NCI-H1092 treated with DMSO at 0.1 percent for 48 hours (cell line): ENCODE measurements around the gene NHSL2.
A peak's percentile ranks its signal among the peaks of the same experiment; 100 is the strongest.
"Not testable (repeated sequence)": the region's sequence is repeated elsewhere in the genome, so short reads cannot be mapped to it uniquely, and the experiment has no call there.

Experiments used
- DNase-seq: peaks from one replicate; lab custom pipeline; 2025; lab: John Stamatoyannopoulos, UW

NHSL2 gene

DNA sequence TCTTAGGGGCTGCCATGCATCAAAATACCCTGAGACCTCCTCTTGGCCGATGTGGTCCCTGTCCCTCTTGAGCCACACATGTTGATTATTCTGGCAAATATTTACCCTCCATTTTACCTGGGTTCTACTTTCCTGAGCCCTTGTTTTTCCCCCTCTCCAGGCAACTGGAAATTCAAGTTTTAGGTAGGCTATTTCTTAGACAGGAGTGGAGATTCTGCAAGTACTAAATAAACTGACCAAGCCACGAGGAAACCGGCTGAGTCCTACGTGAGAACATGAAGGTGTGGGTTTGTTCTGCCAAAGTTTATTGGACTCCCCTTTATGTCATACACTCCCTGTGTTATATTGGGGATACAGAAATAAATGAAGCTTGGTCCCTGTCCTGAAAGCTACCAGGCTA, 133.0 kb downstream of the NHSL2 start:
- no peak for DNase-seq

DNA sequence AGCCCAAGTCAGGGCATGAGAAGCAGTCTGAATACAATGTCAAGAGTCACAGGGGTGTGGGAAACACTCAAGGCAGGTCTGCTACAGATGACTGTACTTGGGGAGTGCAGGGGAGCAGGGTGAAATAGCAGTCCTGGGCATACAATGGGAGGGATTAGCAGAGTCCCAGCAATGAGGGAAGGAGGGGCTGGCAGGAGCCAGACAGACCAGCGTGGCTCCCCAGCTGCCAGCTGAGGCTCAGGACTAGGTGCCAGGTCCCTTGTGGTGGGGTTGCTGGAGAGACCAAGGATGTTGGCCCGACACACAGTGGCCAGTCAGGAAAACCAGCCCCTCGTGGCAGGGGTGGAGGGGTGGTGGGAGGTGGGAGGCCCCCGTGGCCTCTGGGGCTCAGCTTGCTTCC, 134.5 kb downstream of the NHSL2 start:
- no peak for DNase-seq

DNA sequence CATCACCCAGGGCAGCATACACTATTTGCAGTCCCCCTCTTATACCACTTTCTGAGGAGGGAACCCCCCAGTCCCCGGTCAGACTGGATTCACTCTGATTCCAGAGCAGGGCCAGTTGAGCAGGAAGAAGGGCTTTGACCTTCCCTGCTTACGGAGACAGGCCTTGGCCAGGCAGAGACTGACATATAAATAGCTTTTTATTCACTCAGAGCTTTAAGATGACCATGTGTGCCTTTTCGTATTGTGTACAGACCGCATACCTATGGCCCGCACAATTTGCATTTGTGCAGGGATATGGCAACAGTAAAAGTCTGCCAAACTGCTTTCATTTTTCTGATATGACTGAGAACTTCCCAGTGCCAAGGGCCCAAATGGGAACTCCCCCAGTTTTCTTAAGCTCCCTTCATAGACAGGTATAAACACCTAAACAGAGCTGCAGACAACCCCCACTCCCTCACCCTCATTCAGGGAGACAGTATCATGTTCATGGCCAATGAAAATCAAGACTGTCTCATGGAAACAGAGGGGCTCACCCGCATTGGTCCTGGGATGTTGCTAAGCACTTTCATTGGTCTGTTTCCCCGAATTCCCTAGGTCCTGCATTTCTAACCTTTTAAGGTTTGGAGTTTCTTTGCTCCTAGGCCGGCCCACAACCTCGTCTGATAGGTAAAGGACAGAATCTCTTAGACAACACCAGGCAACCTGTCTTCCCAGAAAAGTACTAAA, 135.1 kb downstream of the NHSL2 start:
- DNase-seq, result no peak

DNA sequence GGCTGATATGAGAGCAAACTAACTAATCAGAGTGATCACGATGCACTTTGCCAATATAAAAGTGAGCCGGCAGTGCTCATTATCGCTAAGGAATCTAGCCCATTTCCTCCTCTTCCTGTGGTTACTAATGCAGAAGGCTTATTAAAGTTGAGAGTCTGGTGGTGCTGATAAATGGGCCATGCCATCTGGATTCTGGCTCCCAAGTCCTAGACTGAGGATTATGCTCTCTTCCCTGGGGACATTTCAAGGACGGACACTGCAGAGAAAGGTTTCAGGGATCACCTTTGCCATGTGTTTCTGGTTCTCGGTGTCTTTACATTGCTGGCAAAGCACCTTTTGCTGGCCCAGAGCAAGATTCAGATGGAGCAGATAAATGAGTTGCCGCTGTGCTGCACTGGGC, 135.8 kb downstream of the NHSL2 start:
- DNase-seq, result no peak

DNA sequence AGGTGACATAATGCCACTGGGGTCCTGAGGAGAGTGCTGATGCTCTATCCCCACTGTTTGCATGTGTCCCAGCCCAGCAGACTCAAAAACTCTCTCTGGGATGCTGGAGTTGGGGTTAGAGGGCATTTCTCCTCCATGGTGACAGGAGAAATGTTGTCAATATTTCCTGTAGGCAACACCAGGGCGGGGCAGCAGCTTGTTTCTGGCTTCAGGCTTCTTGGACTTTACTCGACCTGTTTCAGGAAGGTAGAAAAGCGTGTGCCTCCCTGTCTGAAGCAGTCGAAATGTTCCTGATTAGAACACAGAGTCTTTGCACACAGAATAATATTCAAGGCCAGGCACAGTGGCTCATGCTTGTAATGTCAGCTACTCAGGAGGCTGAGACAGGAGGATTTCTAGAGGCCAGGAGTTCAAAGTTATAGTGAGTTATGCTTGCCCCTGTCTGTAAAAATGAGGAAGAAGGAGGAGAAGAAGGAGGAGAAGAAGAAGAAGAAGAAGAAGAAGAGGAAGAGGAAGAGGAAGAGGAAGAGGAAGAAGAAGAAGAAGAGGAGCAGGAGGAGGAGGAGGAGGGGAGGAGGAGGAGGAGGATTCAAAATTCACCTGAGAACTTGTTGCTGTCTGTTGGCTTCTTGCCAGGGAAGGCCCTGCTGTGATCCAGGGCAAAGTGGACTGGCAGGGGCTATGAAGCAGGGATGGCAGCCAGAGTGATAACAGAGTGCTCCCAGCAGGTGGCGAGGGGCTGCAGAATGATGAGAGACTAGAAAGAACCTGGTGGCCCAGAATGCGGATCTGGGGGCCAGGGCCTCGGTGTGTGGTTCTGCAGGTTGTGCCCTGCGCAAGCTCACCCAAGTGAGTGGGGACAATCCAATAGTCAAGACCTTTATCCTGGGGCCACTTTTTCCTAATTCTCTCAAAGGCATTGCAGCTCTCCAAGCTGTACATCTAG, 138.1 kb downstream of the NHSL2 start:
- peak; percentile 55 for DNase-seq

DNA sequence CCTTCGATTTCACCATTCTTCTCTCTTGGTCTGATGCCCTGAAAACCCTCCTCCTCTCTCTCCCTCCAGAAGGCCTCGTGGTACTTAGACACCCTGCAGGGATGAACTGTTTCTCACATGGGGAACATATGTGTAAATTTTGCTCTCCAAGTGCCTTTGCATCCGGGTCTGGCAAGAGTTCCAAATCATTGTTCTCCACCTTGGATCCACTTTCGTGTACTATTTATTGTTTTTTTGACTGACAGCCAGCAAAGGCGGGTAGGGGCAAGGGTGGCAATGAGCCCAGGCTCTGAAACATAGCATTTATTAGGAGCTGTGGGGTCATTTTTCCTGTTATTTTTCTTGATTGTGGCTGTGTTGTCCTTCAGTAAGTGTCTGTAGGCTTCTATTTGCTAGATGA, 139.4 kb downstream of the NHSL2 start:
- no peak for DNase-seq

DNA sequence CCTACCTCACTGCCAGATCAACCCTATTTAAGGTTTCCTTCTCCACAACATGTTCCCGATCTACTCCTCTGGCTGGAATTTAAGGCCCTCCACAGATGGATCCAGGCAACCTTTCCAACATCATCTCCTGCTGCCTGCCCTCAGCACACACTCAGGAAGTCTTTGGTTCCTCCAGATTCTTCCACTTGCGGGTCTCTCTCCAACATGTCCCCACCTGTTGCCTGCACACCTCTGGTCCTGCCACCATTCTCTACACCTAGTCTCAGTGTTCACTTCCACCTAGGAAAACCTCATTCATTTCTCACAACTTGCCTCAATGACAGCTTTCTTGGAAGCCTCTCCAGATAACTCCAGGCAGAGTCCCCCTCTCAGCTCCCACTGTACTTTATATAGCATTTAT, 140.9 kb downstream of the NHSL2 start:
- DNase-seq, result no peak

DNA sequence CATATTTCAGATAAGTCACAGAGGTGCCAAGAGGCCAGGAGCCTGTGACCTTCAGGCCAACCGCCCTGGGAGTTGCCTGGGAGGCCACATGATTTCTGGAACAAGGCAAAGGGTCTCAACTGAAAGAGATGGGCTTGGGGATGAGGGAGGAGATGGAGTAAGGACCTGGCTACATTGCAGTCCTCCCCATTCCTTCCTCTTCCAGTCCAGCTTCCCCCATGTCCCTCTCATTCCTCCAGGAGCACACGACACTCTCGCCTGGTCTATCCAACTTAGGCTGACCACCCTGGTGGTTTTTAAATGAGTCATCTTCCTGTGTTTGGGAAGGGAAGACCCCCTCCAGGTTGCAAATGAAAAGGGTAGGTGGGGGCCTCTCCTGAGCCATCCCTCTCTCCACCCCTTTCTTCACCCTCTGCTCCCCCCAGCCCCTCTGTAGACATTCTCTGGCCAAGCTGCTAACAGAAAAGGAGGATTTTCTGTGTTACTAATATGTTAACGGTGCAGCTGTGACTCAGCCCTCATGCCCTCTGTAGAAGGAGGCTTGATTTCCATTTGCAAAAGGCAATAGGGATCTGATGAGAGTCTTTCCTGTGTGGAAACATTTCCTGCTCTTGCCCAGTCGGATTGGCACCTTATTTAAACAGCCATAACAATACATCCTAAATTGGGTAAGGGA, 141.9 kb downstream of the NHSL2 start:
- no peak for DNase-seq

DNA sequence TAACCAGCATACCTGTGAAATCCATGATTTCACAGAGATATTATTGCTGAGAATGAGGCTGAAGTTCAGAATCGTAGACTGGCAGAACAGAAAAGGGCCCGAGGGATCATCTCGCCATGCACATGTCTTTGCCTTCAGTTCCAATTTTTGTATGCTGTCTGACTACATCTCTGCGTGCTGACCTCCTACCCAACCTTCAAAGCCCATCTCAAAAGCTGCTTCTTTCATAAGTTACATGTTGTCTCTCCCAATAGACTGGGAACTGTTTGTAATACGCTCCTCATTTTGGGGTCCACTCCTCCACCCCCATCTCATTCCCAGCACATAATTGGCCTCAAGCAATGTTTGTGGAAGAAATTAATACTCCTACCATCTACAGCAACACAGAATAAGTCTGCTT, 142.9 kb downstream of the NHSL2 start:
- DNase-seq, result no peak

DNA sequence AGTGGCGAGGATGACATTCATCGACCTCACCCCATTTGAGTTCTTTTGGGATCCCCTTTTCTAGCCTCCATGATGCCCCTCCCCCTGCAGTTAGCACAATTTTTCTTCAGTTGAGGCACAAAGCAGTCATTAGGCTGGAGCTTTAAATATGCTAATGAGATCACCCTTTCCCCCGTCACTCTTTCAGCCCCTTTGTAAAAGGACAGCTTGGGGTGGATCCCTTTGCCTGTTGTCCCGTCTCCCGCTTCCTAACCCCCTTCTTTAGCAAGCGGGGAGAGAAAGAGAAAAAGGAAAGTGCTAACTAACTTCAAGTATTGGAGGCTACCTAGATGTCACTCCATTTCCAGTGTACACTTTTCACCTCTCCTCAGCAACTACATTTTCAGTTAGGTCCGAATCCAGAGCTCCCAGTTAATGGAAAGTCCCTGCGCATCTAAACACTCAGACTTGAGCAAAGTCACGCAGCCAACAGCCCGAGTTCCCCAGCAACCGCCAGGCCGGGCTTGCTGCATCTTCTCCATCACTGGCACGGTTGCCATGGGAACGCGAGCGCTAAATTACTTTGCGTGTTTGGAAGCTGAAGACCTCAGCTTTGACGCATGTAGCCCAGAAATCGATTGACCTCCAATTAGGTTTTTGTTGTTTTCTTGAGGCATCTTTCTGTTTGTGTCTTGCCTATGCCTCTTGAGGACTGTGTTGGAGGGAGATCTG, 144.3 kb downstream of the NHSL2 start:
- DNase-seq, result no peak

DNA sequence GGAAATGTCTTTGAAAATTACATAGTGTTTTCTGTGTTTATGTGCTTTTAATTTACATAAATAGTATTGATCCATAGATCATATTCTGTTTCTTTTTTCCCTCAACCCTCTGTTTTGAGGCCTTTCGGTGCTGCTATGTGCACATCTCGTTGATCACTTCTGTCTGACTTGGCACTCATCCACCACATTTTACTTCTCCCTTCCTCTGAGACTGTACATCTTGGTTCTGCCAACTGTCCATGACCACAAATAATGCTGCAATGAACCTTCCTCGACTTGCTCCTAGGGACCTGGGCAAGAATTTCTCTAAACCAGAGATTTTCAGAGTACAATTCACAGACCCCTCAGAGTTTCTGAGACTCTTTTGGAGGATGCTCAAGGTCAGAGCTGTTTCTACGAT, 146.7 kb downstream of the NHSL2 start:
- no peak for DNase-seq

DNA sequence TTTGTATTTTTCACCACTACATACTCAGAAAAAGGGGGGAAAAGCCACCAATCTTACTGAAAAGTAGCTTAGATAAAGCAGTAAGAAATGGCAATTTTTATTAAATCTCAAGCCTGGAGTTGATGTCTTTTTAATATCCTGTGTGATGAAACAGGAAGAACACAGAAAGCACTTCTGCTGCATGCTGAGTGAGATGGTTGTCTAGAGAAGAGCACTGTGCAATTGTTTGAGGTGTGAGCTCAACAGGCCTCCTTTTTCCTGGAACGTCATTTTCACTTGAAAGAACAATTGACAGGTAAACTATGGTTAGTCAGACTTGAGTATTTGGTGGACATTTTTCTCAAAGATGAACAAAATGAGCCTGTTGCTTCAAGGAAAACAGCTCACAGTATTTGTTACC, 147.2 kb downstream of the NHSL2 start:
- no peak for DNase-seq

DNA sequence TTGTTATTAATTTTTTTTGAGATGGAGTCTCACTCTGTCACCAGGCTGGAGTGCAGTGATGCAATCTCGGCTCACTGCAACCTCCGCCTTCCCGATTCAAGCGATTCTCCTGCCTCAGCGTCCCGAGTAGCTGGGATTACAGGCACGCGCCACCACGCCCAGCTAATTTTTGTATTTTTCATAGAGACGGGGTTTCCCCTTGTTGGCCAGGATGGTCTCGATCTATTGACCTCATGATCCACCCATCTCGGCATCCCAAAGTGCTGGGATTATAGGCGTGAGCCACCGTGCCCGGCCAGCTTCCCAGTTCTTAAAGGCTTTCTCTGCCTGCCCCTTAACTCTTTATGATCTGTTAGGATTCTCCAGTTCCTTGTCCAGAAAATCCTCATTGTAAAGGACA, 147.7 kb downstream of the NHSL2 start:
- DNase-seq, result not testable (repeated sequence)

DNA sequence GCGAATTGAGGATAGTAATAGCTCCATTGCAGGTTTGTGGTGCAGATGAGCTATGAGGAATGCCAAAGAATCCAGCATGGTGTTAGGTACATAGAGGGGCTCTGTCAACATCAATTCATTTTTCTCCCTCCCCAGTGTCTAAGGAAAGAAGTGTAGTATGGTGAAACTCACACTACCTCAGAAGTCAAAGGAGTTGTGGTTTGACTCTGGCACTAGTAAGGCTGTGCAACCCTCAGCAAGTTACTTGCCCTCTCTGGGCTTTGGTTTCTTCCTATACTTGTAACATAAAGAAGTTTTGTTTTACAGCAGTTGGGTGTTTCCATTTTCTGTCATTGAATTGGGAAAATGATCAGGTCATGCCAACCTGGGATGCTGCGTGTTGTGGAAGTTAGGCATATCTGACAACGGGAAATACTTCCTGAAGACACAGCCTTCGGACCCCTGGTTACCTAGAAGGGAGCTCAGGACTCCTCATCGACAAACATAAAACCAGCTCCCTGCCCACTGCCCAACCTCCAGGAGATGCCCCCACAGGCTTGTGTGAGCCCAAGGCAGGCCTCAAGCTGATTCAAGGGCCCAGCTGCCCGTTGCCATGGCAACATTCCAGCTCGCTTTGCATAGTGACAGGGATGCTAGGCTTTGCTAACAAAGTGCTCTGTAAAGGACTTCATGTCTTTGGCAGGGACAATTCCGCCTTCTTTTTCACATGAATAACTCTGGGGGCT, 149.7 kb downstream of the NHSL2 start:
- DNase-seq, result peak; percentile 28

DNA sequence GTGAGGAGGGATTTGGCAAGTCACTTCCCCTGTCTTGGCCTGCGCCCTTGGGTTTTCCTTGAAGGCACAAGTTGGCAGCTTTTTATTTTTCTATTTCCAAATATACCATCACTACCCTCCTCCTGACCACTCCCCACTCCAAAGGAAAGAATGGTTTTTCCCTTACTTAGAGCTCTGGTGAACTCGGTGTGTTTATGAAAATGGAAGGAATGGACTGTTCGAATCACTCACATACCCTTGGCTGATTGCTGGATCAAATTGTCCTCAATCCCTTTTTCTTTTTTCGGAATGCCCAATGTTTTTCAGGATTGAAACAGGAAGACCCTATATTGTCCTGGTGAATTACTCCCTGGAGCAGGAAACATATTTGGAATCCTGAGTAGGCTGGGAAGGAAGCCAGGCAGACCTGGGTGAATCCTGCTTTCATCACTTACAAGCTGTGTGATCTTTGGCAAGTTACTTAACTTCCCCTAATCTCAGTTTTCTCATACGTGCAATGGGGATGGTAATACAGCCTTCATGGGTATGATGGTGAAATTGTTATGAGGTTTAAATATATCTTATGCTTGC, 150.4 kb downstream of the NHSL2 start:
- no peak for DNase-seq

DNA sequence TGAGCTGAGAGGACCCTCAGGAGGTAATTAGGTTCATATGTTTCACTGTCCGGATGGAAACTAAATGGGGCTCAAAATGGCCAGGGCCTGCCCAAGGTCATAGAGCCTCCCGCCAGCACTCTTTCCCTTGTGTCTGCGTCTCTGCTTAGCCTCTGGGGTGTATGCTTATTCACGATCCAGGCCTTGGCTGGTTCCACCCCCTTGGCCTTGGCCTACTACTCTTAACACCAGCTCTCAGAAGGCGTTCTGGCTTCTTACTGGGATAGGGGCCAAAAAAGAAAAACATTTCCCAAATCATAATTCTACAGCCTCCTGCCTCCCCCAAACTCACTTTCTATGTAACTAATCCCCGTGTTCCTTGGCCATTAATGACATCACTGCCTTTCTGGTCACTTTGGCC, 152.3 kb downstream of the NHSL2 start:
- DNase-seq, result no peak

DNA sequence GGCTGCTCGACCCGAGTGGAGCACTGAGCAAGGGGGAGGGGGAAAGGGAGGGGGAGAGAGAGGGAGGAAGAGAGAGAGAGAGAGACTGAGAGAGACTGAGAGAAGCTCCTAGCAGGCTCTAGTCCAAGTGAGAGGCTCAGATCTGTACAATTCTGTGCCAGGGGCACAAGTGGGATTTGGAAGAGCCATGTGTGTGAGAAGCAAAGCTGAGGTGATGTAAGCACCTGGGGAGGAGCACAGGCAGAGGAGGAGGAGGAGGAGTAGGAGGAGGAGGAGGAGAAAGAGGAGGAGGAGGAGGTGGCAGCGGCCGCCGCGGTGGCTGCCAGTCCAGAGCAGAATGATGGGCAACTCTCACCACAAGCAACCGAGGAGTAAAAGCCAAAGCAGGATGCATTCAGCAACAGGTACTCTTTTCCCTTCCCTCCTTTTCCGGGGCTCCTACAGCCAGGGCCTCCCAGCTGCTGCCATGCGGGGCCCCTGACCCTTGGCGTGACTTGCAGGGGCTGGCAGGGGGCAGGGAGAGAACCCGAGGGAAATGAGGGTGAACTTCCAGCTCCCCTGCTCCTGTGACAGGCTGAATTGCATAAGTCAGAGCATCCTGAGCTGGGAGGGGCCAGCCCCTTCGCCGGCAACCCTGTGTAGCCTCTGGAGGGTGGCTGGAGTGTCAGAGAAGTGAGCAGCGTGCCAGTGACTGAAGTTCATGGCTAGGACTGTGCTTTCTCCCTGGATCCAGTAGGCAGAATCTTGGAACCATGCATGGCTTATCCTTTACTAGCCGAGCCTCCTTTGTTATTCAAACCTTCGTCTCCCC, 158.9 kb downstream of the NHSL2 start:
- no peak for DNase-seq

DNA sequence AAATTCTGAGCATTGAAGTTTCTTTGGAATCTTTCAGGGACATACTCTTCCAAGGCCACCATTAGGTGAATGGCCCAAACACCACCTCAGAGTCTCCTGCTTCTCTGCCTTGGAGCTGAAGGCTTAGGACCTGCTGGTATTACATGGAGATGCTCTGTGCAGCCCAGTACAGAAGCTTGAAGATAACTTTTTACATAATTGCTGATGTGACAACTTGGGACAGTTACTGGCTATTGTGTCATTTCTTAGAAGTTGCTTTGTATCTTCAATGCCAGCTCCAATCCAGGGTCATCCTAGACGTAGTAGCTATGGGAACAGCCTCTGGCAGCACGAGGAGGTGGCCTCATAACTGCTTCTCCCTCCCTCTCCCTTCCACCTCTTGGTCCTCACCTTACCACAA, 160.6 kb downstream of the NHSL2 start:
- no peak for DNase-seq

DNA sequence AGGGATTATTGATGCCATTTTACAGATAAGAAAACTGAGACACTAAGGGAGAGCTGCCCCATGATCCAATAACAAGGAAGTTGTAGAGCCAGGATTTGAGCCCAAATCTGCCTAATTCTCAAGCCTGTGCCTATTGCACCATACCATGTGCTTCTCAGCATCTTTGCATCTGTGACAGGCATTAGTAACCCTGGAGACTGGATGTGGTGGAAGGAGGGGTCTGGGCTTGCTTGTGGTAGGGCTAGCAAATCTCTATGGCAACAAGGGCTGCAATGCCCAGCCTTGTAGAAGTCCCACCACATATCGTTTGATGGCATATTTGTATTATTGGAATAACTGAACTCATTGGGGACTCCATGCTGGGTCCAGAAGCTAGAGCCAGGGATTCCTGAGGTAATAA, 163.0 kb downstream of the NHSL2 start:
- DNase-seq, result no peak

DNA sequence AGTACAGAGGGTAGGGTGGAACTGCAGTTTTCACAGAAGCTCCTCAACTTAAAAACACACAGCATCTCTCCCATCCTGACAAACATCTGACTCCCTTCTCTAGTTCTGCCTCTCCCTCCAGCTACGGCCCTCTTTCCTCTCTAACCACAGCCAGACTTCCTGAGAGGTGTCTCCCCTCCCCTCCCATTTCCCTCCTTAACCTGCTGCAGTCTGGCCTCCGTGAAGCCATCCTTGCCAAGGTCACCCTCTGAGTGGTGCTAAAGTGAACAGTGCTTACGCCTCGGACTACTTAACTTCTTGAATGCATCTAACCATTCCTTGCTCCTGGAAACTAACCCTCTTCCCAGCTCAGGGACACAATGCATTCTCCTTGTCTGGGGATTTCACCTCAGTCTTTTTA, 167.8 kb downstream of the NHSL2 start:
- DNase-seq, result no peak
